ENCODE results near the gene MROH2B.

The MROH2B gene

DNA sequence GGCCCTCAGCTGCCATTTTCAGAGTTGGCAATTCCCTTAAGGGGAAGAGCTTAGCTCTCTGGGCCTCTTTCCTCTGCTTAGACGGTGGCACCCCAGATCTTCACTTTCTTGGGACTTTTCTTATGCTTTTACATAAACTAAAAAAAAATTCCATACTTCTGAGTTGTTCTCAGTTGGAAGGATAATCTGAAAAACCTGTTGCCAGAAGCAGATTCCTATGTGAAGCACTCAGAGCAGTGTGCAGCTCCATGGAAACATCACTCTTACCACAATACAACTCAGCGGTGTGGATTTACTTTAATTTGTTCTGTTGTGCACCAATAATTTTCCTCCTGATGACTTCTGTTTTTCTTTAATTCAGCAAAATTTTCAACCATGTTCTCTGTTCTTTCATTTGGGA is 44.1 kb upstream of the MROH2B start:
- no peak for TF ChIP-seq REST (IDR thresholded peaks at IDR 0.05; ENCODE audit: insufficient replicate concordance, low read depth)
- Histone ChIP-seq H3K4me3 (replicated peaks; ENCODE audit: insufficient read depth, low read length) (no peak overlapping the region), H3K27me3 (ENCODE audit: insufficient read depth, poor library complexity, severe bottlenecking) (no peaks in the 10 kb centered on the region), H3K27ac (replicated peaks) (no peak overlapping the region)
- no peak for DNase-seq (ENCODE audit: low read depth in 1 of 2, low spot score in 1 of 2)

DNA sequence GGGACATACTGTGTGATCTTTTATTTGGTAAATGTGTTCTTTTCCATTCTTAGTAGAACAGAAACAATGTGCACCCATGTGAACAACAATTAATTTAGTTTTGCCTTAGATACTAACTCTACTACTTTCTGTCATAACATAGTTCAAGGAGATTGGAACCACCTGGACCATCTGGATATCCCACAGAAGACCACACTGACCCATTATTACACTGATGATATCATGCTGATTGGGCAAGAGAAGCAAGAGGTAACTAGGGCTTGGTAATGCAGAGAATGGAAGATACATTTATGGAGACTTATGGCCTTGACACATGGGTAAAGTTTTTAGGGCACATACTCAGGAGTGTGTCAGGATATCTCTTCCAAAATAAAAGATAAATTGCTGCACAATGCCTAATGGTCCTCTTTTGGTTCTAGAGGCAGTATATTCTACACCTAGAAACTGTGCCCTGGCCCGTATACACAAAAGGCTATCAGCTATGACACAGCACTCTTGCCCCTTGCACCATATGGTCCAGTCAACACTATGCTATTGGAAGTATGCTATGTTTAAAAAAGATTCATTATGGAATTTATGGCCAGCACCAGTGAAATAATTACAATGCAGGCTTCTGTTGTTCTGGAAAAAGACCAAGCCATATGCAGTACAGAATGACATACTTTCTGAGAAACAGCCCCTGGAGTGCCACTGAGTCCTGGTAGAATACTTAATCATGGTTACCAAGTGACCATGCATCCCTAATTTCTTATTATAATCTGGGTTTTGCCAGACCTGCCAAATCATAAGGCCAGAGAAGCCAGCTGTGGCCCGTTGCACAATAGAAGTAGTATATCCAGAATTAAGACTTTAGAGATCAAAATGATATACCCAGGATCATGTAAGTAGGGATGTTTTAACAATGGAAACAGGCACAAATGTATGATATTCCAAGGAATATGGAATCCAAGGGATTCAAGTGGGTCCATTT is 41.6 kb upstream of the MROH2B start:
- H3K27ac ChIP-seq (replicated peaks): no peak overlapping the region

DNA sequence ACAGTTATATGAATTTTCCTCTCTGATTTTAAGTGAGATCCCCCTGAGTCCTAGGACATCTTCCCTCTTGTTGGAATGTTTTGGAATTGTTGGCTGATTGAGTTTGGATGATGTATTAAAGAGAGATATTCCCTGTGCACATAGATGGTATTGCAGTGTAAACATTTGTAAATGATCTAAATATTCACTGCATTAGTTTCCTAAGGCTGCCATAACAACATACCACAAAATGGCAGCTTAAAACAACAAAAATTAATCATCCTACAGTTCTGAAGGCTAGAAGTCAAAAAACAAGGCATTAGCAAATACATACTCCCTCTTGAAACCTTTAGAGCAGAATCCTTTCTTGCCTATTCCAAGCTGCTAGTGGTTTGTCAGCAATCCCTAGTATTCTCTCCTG is 38.0 kb upstream of the MROH2B start:
- no peak for DNase-seq (ENCODE audit: low read depth in 1 of 2, low spot score in 1 of 2)
- Histone ChIP-seq H3K27me3 (ENCODE audit: insufficient read depth, poor library complexity, severe bottlenecking) (no peaks in the 10 kb centered on the region), H3K4me3 (replicated peaks; ENCODE audit: insufficient read depth, low read length) (no peak overlapping the region), H3K27ac (replicated peaks) (no peak overlapping the region)
- no peak for TF ChIP-seq CTCF (IDR thresholded peaks at IDR 0.05; ENCODE audit: insufficient read depth, low read length)
- no peak for TF ChIP-seq REST (IDR thresholded peaks at IDR 0.05; ENCODE audit: insufficient replicate concordance, low read depth)
- no peak for TF ChIP-seq SPI1 (IDR thresholded peaks at IDR 0.05; ENCODE audit: borderline replicate concordance, low read depth)
- no peak for TF ChIP-seq GABPA (IDR thresholded peaks at IDR 0.05; ENCODE audit: low read depth)
- no peak for TF ChIP-seq POLR2AphosphoS5 (IDR thresholded peaks at IDR 0.05; ENCODE audit: low read depth)

More for the DNA sequence above, 41.6 kb upstream of the MROH2B start:
- Histone ChIP-seq H3K27me3 (ENCODE audit: insufficient read depth, poor library complexity, severe bottlenecking) (no peaks in the 10 kb centered on the region), H3K4me3 (replicated peaks; ENCODE audit: insufficient read depth, low read length) (no peak overlapping the region)
- no peak for DNase-seq (ENCODE audit: low read depth in 1 of 2, low spot score in 1 of 2)
- TF ChIP-seq REST (IDR thresholded peaks at IDR 0.05; ENCODE audit: insufficient replicate concordance, low read depth) (no peak), POLR2AphosphoS5 (IDR thresholded peaks at IDR 0.05; ENCODE audit: low read depth) (no peak)

DNA sequence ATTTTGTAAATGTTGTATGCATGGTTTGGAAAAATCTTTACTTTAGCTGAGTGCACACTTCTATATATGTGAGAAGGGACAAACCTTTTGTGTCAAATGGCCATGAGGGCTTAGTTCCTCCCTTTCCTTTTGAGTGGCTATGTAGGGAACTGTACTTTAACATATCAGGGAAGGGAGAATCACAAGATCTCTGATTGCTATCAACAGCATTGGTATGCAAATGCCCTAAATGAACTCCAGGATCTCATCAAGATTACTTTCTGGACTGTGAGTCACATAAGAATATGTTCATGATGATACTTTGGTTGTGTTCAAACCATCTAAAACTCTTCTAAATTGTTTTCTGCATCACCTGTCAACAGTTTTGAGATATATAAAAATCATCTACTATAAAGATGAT is 31.2 kb upstream of the MROH2B start:
- DNase-seq (ENCODE audit: low read depth in 1 of 2, low spot score in 1 of 2): no peak
- TF ChIP-seq GABPA (IDR thresholded peaks at IDR 0.05; ENCODE audit: low read depth): no peak
- TF ChIP-seq POLR2AphosphoS5 (IDR thresholded peaks at IDR 0.05; ENCODE audit: low read depth): no peak
- TF ChIP-seq CTCF (IDR thresholded peaks at IDR 0.05; ENCODE audit: insufficient read depth, low read length): no peak
- no peak for TF ChIP-seq REST (IDR thresholded peaks at IDR 0.05; ENCODE audit: insufficient replicate concordance, low read depth)
- no peak for TF ChIP-seq SPI1 (IDR thresholded peaks at IDR 0.05; ENCODE audit: borderline replicate concordance, low read depth)
- no peak overlapping the region for H3K4me3 ChIP-seq (replicated peaks; ENCODE audit: insufficient read depth, low read length)

More for the DNA sequence above, 31.2 kb upstream of the MROH2B start:
- Histone ChIP-seq H3K27ac (replicated peaks) (no peak overlapping the region), H3K27me3 (ENCODE audit: insufficient read depth, poor library complexity, severe bottlenecking) (no peaks in the 10 kb centered on the region)
